ENCODE data around the gene INPP5A.

- no peak for TF ChIP-seq POLR2A (IDR thresholded peaks at IDR 0.05)
- no peak for TF ChIP-seq CTCF (IDR thresholded peaks at IDR 0.05)
Observed at GRCh38 chr10:132497861-132498561, 39.6 kb upstream of the INPP5A start.

All from sigmoid colon (tissue), 3 donors.